ENCODE data around the gene CARS2.
"Not testable (repeated sequence)": the region's sequence is repeated elsewhere in the genome, so short reads cannot be mapped to it uniquely, and the experiment has no call there.

Gene CARS2

GRCh38 chr13:110634558-110634957 is 71.4 kb downstream of the CARS2 start:
- TF ChIP-seq CTCF (IDR thresholded peaks at IDR 0.05; ENCODE audit: unreplicated experiment in 3 of 3) = no peak
- peaks cover 74% of the 10 kb centered on the region for H3K36me3 Mint-ChIP-seq (ENCODE audit: low read depth)
- H3K4me3 Mint-ChIP-seq = no peak overlapping the region
- H3K27ac Mint-ChIP-seq = no peak overlapping the region
- H3K27me3 Mint-ChIP-seq (ENCODE audit: low read depth) = no peaks in the 10 kb centered on the region
- peaks cover 17% of the 10 kb centered on the region for H3K4me1 Mint-ChIP-seq
- H3K9me3 Mint-ChIP-seq = no peaks in the 10 kb centered on the region

- Mint-ChIP-seq H3K9me3 (no peaks in the 10 kb centered on the region), H3K4me3 (no peak overlapping the region), H3K4me1 (peaks cover 16% of the 10 kb centered on the region), H3K36me3 (ENCODE audit: low read depth) (peaks cover 74% of the 10 kb centered on the region), H3K27ac (no peak overlapping the region), H3K27me3 (ENCODE audit: low read depth) (no peaks in the 10 kb centered on the region)
- no peak for TF ChIP-seq CTCF (IDR thresholded peaks at IDR 0.05; ENCODE audit: unreplicated experiment in 3 of 3)
These were observed 72.1 kb downstream of the CARS2 start for GRCh38 chr13:110633776-110634175.

DNA sequence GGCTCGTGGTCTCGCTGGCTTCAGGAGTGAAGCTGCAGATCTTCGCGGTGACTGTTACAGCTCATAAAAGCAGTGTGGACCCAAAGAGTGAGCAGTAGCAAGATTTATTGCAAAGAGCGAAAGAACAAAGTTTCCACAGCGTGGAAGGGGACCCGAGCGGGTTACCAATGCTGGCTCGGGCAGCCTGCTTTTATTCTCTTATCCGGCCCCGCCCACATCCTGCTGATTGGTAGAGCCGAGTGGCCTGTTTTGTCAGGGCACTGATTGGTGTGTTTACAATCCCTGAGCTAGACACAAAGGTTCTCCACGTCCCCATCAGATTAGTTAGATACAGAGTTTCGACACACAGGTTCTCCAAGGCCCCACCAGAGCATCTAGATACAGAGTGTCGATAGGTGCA is 73.7 kb downstream of the CARS2 start:
- peaks cover 74% of the 10 kb centered on the region for H3K36me3 Mint-ChIP-seq (ENCODE audit: low read depth)
- H3K9me3 Mint-ChIP-seq = not testable (repeated sequence)
- peaks cover 16% of the 10 kb centered on the region for H3K4me1 Mint-ChIP-seq

GRCh38 chr13:110630566-110631119 is 75.3 kb downstream of the CARS2 start:
- no peak for TF ChIP-seq CTCF (IDR thresholded peaks at IDR 0.05; ENCODE audit: unreplicated experiment in 3 of 3)
- Mint-ChIP-seq H3K9me3 (no peaks in the 10 kb centered on the region), H3K27ac (peak overlapping the region; percentile 21 to 93 (median 63)), H3K4me3 (peak overlapping the region in 1 of 3 experiments; percentile 9), H3K36me3 (ENCODE audit: low read depth) (peaks cover 68% of the 10 kb centered on the region), H3K4me1 (peaks cover 25% of the 10 kb centered on the region), H3K27me3 (ENCODE audit: low read depth) (no peaks in the 10 kb centered on the region)

More for the DNA sequence above, 73.7 kb downstream of the CARS2 start:
- H3K27me3 Mint-ChIP-seq (ENCODE audit: low read depth); H3K4me3 Mint-ChIP-seq: not testable (repeated sequence)
- peak overlapping the region in 1 of 3 experiments; percentile 39 for H3K27ac Mint-ChIP-seq

- H3K27me3 Mint-ChIP-seq (ENCODE audit: low read depth) = no peaks in the 10 kb centered on the region
These were observed 76.2 kb downstream of the CARS2 start for GRCh38 chr13:110629735-110630134.

DNA sequence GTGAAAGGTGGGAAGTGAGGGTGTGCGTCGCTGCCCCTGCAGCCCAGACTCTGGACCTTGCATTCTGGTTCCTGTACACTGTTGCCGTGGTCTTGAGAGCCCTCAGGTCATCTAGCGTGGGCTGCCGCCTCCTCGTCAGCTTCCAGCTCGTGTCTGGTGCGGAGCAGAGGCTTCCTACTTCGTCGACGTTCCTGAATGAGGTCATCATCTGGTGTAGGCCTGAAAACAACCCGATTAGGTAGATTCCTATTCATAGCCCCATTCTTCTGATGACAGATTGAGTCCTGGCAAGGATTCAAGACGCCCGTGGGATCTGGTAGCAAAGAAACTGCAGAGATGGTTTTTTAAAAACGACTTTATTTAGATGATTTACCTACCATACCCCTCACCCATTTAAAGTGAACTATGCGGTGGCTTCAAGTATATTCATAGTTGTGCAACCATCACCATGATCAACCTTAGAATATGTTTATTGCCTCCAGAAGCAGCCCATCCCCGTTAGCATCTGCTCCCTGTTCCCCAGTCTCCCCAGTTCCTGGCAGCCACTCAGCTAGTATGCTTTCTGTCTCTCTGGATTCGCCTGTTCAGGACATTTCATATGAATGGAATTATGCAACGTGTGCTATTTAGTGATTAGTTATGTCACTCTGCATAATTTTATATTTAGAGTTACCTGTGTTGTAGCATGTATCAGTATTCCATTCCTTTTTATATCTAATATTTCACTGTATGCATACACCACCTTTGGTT is 76.8 kb downstream of the CARS2 start:
- peaks cover 56% of the 10 kb centered on the region for H3K36me3 Mint-ChIP-seq (ENCODE audit: low read depth)

More at GRCh38 chr13:110629735-110630134, 76.2 kb downstream of the CARS2 start:
- no peak for TF ChIP-seq CTCF (IDR thresholded peaks at IDR 0.05; ENCODE audit: unreplicated experiment in 3 of 3)
- peaks cover 28% of the 10 kb centered on the region for H3K4me1 Mint-ChIP-seq
- H3K4me3 Mint-ChIP-seq = no peak overlapping the region
- H3K36me3 Mint-ChIP-seq (ENCODE audit: low read depth) = peaks cover 60% of the 10 kb centered on the region
- H3K9me3 Mint-ChIP-seq = no peaks in the 10 kb centered on the region
- H3K27ac Mint-ChIP-seq = no peak overlapping the region

More for the DNA sequence above, 76.8 kb downstream of the CARS2 start:
- Mint-ChIP-seq H3K27me3 (ENCODE audit: low read depth) (no peaks in the 10 kb centered on the region), H3K9me3 (no peaks in the 10 kb centered on the region), H3K27ac (no peak overlapping the region), H3K4me1 (peaks cover 28% of the 10 kb centered on the region), H3K4me3 (no peak overlapping the region)
- no peak for TF ChIP-seq CTCF (IDR thresholded peaks at IDR 0.05; ENCODE audit: unreplicated experiment in 3 of 3)

Data from nephron (organoid).